Activated CD8-positive, alpha-beta memory T cell treated with anti-CD3 and anti-CD28 coated beads for 1 hour (primary cell): ENCODE measurements around the gene DAPP1.

Source experiments
- DNase-seq, 2 donors: peaks; one replicate each; pipeline ENCODE4 v3.0.0-alpha.2; 2020; ENCODE audit warnings: low read depth in 1 of 2; ENCODE audit errors: extremely low read depth in 1 of 2

The DAPP1 gene

DNA sequence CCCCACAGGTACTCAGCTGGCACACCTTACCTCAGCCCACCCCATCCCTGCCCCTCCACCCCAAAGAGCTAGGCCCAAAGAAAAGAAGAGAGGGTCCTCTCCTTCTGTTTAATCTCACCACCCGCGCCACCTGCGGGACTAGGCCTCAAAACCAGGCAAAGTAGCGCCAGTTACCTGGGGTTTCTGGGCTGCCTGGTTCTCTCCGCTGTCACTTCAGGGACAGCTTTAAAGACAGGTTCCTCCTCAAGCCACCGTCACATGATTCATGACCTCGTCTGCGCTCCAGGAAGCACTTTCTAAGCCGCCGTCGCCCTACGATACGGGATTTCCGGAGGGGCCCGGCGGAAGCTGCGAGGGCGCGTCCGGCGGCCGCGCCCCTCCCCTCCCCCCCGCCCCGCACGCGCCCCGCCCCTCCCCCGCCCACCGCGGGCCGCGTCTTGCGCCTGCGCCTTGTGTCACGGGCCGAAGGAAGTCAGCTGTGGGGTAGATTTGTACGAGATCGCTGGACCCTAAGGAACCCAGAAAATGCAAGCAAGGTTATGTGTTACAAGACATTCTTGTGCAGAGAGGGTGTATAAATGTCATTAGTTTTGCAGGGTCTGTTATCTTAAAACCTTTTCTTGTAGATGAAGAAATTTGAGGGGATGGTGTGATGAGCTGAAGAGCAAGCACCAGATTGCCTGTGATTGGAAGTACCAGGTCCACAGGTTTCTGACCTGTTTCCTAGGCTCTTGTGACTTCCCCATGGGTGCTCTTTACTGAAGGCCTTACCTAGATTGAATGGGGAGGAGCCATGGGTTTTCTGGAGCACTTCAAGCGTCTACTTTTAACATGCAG lies 77.8 kb downstream of the DAPP1 start, which contains the start of gene LAMTOR3:
Gene LAMTOR3, minus strand, starts transcription at position 267 of the 837 bp plus-strand sequence. CDS start 464 bp downstream, outside the sequence.
- peak; percentile 69 to 76 for DNase-seq

DNA sequence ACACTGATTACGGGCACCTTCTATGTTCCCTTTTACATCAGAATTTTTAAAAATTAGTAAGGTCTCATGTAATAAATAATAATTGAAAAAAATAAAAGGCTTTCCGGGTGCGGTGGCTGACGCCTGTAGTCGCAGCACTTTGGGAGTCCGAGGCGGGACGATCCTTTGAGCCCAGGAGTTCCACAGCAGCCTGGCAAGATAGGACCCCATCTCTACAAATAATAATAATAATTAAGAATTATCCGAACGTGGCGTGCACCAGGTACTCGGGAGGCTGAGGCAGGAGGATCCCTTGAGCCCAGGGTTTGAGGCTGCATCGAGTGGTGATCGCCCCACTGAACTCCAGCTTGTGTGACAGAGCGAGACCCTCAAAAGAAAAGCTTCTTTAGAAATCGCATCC lies 78.4 kb downstream of the DAPP1 start:
- no peak for DNase-seq

DNA sequence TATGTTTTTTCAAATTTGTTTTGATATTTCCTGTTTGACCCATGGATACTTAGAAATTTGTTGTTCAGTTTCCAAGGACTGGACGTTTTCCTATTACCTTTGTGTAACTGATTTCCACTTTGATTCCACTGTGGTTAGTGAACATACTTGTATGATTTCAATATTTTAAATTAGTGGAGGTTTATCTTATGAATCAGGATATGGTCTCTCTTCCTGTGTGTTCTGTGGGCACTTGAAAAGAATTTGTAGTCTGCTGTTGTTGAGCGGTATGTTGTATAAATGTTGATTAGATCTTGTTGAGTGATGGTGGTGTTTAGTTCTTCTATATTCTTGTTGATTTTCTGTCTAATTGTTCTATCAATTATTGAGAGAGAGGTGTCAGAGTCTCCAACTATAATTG lies 98.8 kb downstream of the DAPP1 start:
- DNase-seq = no peak

DNA sequence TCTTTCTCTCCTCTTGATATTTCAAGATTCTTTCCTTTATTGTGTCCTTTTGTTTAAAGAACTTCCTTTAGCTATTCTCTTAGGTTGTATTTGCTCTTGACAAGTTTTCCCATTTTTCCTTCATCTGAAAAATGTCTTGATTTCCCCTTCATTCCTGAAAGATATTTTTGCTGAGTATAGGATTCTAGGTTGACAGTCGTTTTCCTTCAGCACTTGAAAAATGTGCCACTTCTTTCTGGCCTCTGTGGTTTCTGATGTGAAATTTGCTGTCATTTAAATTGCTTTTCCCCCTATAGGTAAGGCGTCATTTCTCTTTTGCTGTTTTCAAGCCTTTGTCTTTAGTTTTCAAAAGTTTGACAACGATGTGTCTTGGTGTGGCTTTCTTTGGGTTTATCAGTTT lies 100.9 kb downstream of the DAPP1 start:
- DNase-seq = no peak

DNA sequence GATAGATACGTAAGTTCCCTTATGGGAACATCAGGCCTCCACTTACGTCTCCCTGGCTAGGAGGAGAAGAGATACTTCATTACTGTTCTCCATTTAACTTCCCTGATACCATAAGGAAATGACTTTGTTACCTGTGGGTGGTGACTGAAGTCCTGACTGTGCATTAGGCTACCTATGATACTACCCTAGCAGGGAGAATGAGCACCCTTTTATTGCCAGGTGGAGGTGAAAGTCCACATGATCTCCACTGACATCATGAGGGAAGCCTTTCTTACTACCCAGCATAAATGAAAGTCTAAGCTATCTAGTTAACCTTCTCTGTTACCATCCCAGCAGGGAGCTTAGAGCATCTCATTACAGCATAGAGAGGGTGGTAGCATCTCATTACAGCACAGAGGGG lies 102.0 kb downstream of the DAPP1 start:
- no peak for DNase-seq
